GM23248 (cell line): ENCODE results near the gene SGSM2.

Source experiments
- EZH2 ChIP-seq: fragments of 200-600 bp; sonication (generic); IDR thresholded peaks from 2 replicates; pipeline ENCODE4 v1.6.1; 2018; ENCODE audit warnings: antibody characterized with exemption, mild to moderate bottlenecking; ENCODE audit not compliant: insufficient read depth, poor library complexity, severe bottlenecking
- EZH2phosphoT487 ChIP-seq: fragments of 200-600 bp; sonication (generic); IDR thresholded peaks from 2 replicates; pipeline ENCODE4 v1.6.1; 2018; ENCODE audit warnings: antibody characterized with exemption, moderate library complexity, mild to moderate bottlenecking, low read depth; ENCODE audit not compliant: insufficient read depth

DNA sequence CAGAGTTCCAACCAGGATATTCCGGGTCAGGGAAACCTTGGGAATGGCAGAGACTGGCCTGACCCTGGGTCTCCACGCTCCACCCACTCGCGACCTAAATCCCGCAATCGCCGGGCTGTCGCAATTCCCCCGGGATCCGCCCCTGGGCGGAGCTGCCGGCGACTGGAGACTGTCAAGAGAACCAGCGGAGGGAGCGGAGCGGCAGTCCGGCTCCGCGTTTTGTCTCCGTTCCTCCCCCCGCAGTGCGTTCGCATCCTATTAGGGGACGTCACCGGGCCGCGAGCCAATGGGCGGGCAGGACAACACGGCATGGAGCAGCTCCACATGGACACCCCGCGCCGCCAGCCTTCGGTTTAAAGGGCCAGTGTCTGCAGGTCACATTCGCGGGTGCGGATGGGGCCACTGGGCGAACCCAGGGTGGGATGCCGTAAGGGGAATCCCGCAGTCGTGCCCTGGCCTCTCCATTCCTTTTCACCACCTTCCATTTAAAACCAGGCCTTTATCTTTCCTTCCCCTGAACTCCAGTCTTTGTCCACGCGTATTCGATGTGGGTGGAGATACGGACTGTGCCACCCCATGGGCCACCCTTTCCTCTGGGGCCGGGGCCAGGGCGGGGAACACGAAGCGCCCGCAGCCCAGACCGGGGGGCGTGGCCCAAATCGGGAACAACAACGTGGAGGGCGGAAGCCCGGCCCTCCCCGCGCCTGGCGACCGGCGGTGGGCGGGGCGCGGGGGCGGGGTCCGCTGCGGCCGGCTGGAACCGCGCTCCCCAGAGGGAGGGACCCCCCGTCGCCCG lies 64.3 kb downstream of the SGSM2 start:
- TF ChIP-seq EZH2 = no peak
- TF ChIP-seq EZH2phosphoT487 = no peak
